Caki2 (cell line): ENCODE results near the gene DDTL. TPM values are rescaled to one million over a fixed set of nuclear protein-coding genes. Genes with fewer than 3 reads are reported as not detected.

Experiments
- total RNA-seq: library from RNA; depleted of rRNA; stranded (reverse); fragments of >200 nt; shearing (Covaris generic); gene quantifications from 2 replicates; pipeline ENCODE4 v1.2.3, GENCODE V29; 2014; ENCODE audit warnings: low replicate concordance; rRNA removed

The DDTL gene
- total RNA-seq, 1 experiment from 2014 or later = 0.10 TPM

Other genes starting within 250 kb of the DDTL start
- gene ZNF70, start 215.8 kb upstream of the DDTL start, total RNA-seq = 7.7 and 9.0 TPM in 2 replicates
- gene VPREB3, start 212.5 kb upstream of the DDTL start, total RNA-seq = not detected in 2 replicates
- gene C22orf15, start 203.9 kb upstream of the DDTL start, total RNA-seq = not detected in 2 replicates
- gene CHCHD10, start 198.9 kb upstream of the DDTL start, total RNA-seq = 3.1 and 16.0 TPM in 2 replicates
- gene MMP11, start 194.0 kb upstream of the DDTL start, total RNA-seq = 16.2 and 36.3 TPM in 2 replicates
- 153 and 163 TPM in 2 replicates for gene SMARCB1, start 179.9 kb upstream of the DDTL start, total RNA-seq
- gene DERL3, start 127.9 kb upstream of the DDTL start, total RNA-seq = 8.9 and 12.5 TPM in 2 replicates
- 20.2 and 101 TPM in 2 replicates for gene SLC2A11, start 109.0 kb upstream of the DDTL start, total RNA-seq
- gene MIF, start 72.5 kb upstream of the DDTL start, total RNA-seq = 1,968 and 2,027 TPM in 2 replicates
- 0.81 and 2.5 TPM in 2 replicates for gene GSTT2B, start 5.7 kb upstream of the DDTL start, total RNA-seq
- gene DDT, start 7.6 kb downstream of the DDTL start, total RNA-seq = 213 and 296 TPM in 2 replicates
- gene GSTT2, start 13.2 kb downstream of the DDTL start, total RNA-seq = not detected in 2 replicates
- not detected in 2 replicates for gene GSTT4, start 38.6 kb downstream of the DDTL start, total RNA-seq
- gene CABIN1, start 44.4 kb downstream of the DDTL start, total RNA-seq = 17.2 and 25.9 TPM in 2 replicates
- not detected in 2 replicates for gene SUSD2, start 214.6 kb downstream of the DDTL start, total RNA-seq